WI38 (cell line): ENCODE results near the gene RNF207.

Source experiments
- H3K4me3 ChIP-seq: 2 replicates; pipeline ENCODE4 v1.5.1; 2011; ENCODE audit warnings: low read depth, mild to moderate bottlenecking, control low read depth, low read length
- CTCF ChIP-seq: IDR thresholded peaks from 2 replicates; pipeline ENCODE4 v1.5.1; 2012; ENCODE audit warnings: low read depth, mild to moderate bottlenecking, control low read depth, low read length

Gene RNF207

GRCh38 chr1:6175411-6175828 lies 30.5 kb upstream of the RNF207 start:
- TF ChIP-seq CTCF, result no peak
- H3K4me3 ChIP-seq, result no peak overlapping the region

- TF ChIP-seq CTCF, result no peak
- no peak overlapping the region for H3K4me3 ChIP-seq
Observed at GRCh38 chr1:6176779-6177178, 29.1 kb upstream of the RNF207 start.

- H3K4me3 ChIP-seq, result no peak overlapping the region
- TF ChIP-seq CTCF, result no peak
Observed at GRCh38 chr1:6177681-6178380, 28.1 kb upstream of the RNF207 start.

- no peak for TF ChIP-seq CTCF
- no peak overlapping the region for H3K4me3 ChIP-seq
Observed at GRCh38 chr1:6178751-6179563, 27.0 kb upstream of the RNF207 start.

GRCh38 chr1:6179564-6180175 lies 26.2 kb upstream of the RNF207 start:
- H3K4me3 ChIP-seq, result no peak overlapping the region
- TF ChIP-seq CTCF, result no peak

- no peak within 1 kb of the TSS for H3K4me3 ChIP-seq
- TF ChIP-seq CTCF, result no peak
Observed at GRCh38 chr1:6180268-6180706, 25.6 kb upstream of the RNF207 start, which contains the start of gene CHD5. Gene CHD5, minus strand, starts transcription at chr1:6180321. Its CDS starts 298 bp downstream, at chr1:6180023.
